Raji (cell line): ENCODE measurements around the gene SLC22A31.
A peak's percentile ranks its signal among the peaks of the same experiment; 100 is the strongest.

Experiments
- POLR2A ChIP-seq: IDR thresholded peaks from 2 replicates; pipeline ENCODE4 v1.6.1; 2011; ENCODE audit warnings: low read depth, low read length, control low read depth; ENCODE audit not compliant: insufficient read depth

SLC22A31 gene

GRCh38 chr16:89200124-89200849 is at the start of gene SLC22A31:
Gene SLC22A31 (minus strand): TSS chr16:89200537. CDS start chr16:89200501, 36 bp downstream.
- TF ChIP-seq POLR2A, result no peak

GRCh38 chr16:89248196-89248982 is 48.1 kb upstream of the SLC22A31 start:
- TF ChIP-seq POLR2A, result no peak

GRCh38 chr16:89246903-89247733 is 46.8 kb upstream of the SLC22A31 start:
- no peak for TF ChIP-seq POLR2A

- no peak for TF ChIP-seq POLR2A
Measured at GRCh38 chr16:89246383-89246902, 46.1 kb upstream of the SLC22A31 start.

- TF ChIP-seq POLR2A, result no peak
Measured at GRCh38 chr16:89244754-89245153, 44.4 kb upstream of the SLC22A31 start.

- TF ChIP-seq POLR2A, result no peak
Measured at GRCh38 chr16:89243664-89244063, 43.3 kb upstream of the SLC22A31 start.

GRCh38 chr16:89242795-89243200 is 42.5 kb upstream of the SLC22A31 start:
- no peak for TF ChIP-seq POLR2A

- peak; percentile 99 for TF ChIP-seq POLR2A
Measured at GRCh38 chr16:89241187-89242007, 41.1 kb upstream of the SLC22A31 start.

GRCh38 chr16:89237733-89238132 is 37.4 kb upstream of the SLC22A31 start:
- no peak for TF ChIP-seq POLR2A

GRCh38 chr16:89233678-89234490 is 33.5 kb upstream of the SLC22A31 start:
- no peak for TF ChIP-seq POLR2A

GRCh38 chr16:89232107-89232506 is 31.8 kb upstream of the SLC22A31 start:
- TF ChIP-seq POLR2A, result no peak

GRCh38 chr16:89230255-89230654 is 29.9 kb upstream of the SLC22A31 start:
- no peak for TF ChIP-seq POLR2A

GRCh38 chr16:89224665-89225064 is 24.3 kb upstream of the SLC22A31 start:
- TF ChIP-seq POLR2A, result no peak
